Pancreas (tissue), 10 donors: ENCODE data around the gene RAB15. TPM values are rescaled to one million over a fixed set of nuclear protein-coding genes. Genes with fewer than 3 reads are reported as not detected.

Source experiments
- ATAC-seq, 4 donors: fragments of 200-7000 bp; cut with Tn5 transposase; one replicate each; pipeline versions ENCODE4 v1.8.0 to v1.9.1; 2020; ENCODE audit warnings: mild to moderate bottlenecking in 4 of 4, moderate library complexity in 4 of 4
- DNase-seq, 6 donors: peaks; one replicate each; pipeline ENCODE4 v3.0.0-alpha.2; 2020
- FAIRE-seq: peaks from 2 replicates; lab custom pipeline; 2012; peaks lifted over from hg19 to GRCh38; lab: Jason Lieb, UNC
- H3K27ac ChIP-seq, 4 donors: fragments of 200-600 bp; sonication (generic); 1 replicate in 3 of 4; 2 replicates in 1 of 4; pipeline versions ENCODE4 v1.5.0 to v1.8.0; 2020
- H3K27me3 ChIP-seq, 4 donors: fragments of 200-600 bp; one replicate each; pipeline ENCODE4 v1.8.0; 2021
- H3K36me3 ChIP-seq, 3 donors: fragments of 200-600 bp; sonication (generic) in 1 of 3; one replicate each; pipeline versions ENCODE4 v1.5.0 to v1.8.0; 2020 to 2021
- H3K4me1 ChIP-seq, 3 donors: fragments of 200-600 bp; one replicate each; pipeline ENCODE4 v1.8.0; 2021
- H3K4me3 ChIP-seq, 4 donors: fragments of 200-600 bp; sonication (generic) in 2 of 4; one replicate each; pipeline versions ENCODE4 v1.5.0 to v1.8.0; 2020 to 2021
- H3K9me3 ChIP-seq, 4 donors: fragments of 200-600 bp; one replicate each; pipeline ENCODE4 v1.8.0; 2021
- CTCF ChIP-seq, 4 donors: fragments of 200-600 bp; sonication (generic) in 3 of 4; IDR thresholded peaks; one replicate each; pipeline versions ENCODE4 v1.5.0 to v1.8.0; 2021; ENCODE audit warnings: antibody characterized with exemption in 4 of 4
- WGBS, 2 donors: extraction: QIAGEN DNeasy Blood & Tissue Kit; methylation state at CpG; one replicate each; pipeline ENCODE4 v1.1.7; 2013; 5-methylcytosine and 5-hydroxymethylcytosine counted together
- intact Hi-C, 3 donors: fragments of 100-400 bp; cut with DNase I; formaldehyde crosslinking; loops; one replicate each; pipeline versions ENCODE4 v1.11.1 to v1.14.2; 2022
- polyA plus RNA-seq, 2 donors: library from polyadenylated mRNA; stranded (reverse); fragments of 200-250 nt; gene quantifications; one replicate each; pipeline ENCODE4 v1.2.3, GENCODE V29; 2013
- total RNA-seq, 6 donors: library from RNA; stranded (reverse); fragmentation: NEBNext Ultra II Directional in 4 of 6; extraction: Animal tissue kit (Norgen Biotek cat#: 25700) in 4 of 6; gene quantifications; one replicate each; pipeline versions ENCODE4 v1.2.1 to v1.2.4, GENCODE V29; 2021 to 2023
- donor health status: healthy with polysubstance abuse.
- donor health status: DM: no; HTN: no; CAD: no; lungs with moderate emphysema.
- donor health status: DM: no; HTN: no; CAD: no.
- donor health status: control.
- donor health status: control.
- donor health status: Bipolar disorder and iron deficiency.
- donor health status: DM: yes; HTN: yes; CAD: no.
- donor health status: DM: no; HTN: no; CAD: no.
- donor health status: DM: no; HTN: no; CAD: no.
- donor health status: DM: yes; HTN: yes; CAD: no.

Gene RAB15
- total and polyA plus RNA-seq, 8 donors: 4.6 to 18.8 (median 7.1) TPM

- WGBS, 2 donors: 83 to 84% methylated on average over 7 of the region's 7 CpGs
- ATAC-seq: no peak
- FAIRE-seq: no peak
- TF ChIP-seq CTCF (IDR thresholded peaks at IDR 0.05): no peak
- intact Hi-C loops: no loop called here
- H3K27ac ChIP-seq: no peak overlapping the region
- DNase-seq: no peak
- no peaks in the 10 kb centered on the region for H3K36me3 ChIP-seq
- no peaks in the 10 kb centered on the region for H3K9me3 ChIP-seq
- H3K27me3 ChIP-seq: no peaks in the 10 kb centered on the region
- no peaks in the 10 kb centered on the region for H3K4me1 ChIP-seq
- H3K4me3 ChIP-seq: no peak overlapping the region
Measured at GRCh38 chr14:64997108-64997794, 25.1 kb upstream of the RAB15 start.

- Histone ChIP-seq H3K4me3 (no peak overlapping the region), H3K27ac (no peak overlapping the region), H3K36me3 (no peaks in the 10 kb centered on the region), H3K9me3 (no peaks in the 10 kb centered on the region), H3K4me1 (no peaks in the 10 kb centered on the region), H3K27me3 (no peaks in the 10 kb centered on the region)
- no peak for TF ChIP-seq CTCF (IDR thresholded peaks at IDR 0.05)
- intact Hi-C loops: no loop called here
- no peak for DNase-seq
- ATAC-seq: no peak
- 97% methylated on average over 3 of the region's 3 CpGs for WGBS, 2 donors
- FAIRE-seq: no peak
Measured at GRCh38 chr14:64995291-64995690, 23.2 kb upstream of the RAB15 start.

- no peak for TF ChIP-seq CTCF (IDR thresholded peaks at IDR 0.05)
- no peak overlapping the region for H3K4me3 ChIP-seq
- no peak for DNase-seq
- no peaks in the 10 kb centered on the region for H3K36me3 ChIP-seq
- 91 to 92% methylated on average over 2 of the region's 2 CpGs for WGBS, 2 donors
- ATAC-seq: no peak
- no peaks in the 10 kb centered on the region for H3K9me3 ChIP-seq
- H3K27me3 ChIP-seq: no peaks in the 10 kb centered on the region
- FAIRE-seq: no peak
- H3K27ac ChIP-seq: no peak overlapping the region
- H3K4me1 ChIP-seq: no peaks in the 10 kb centered on the region
- intact Hi-C loops: no loop called here
Measured at GRCh38 chr14:64994540-64994939, 22.4 kb upstream of the RAB15 start.

- peaks cover 0 to 6% (median 2%) of the 10 kb centered on the region in 3 donors for H3K4me1 ChIP-seq
- intact Hi-C loops: no loop called here
- H3K27ac ChIP-seq: no peak overlapping the region
- H3K4me3 ChIP-seq: no peak overlapping the region
- H3K9me3 ChIP-seq: no peaks in the 10 kb centered on the region
- FAIRE-seq (no peak), DNase-seq (no peak), ATAC-seq (no peak)
- WGBS, 2 donors: 97 to 100% methylated on average over 3 of the region's 3 CpGs
- no peak for TF ChIP-seq CTCF (IDR thresholded peaks at IDR 0.05)
- no peaks in the 10 kb centered on the region for H3K36me3 ChIP-seq
- no peaks in the 10 kb centered on the region for H3K27me3 ChIP-seq
Measured at GRCh38 chr14:64993266-64993930, 21.3 kb upstream of the RAB15 start.

- Histone ChIP-seq H3K27me3 (no peaks in the 10 kb centered on the region), H3K27ac (no peak overlapping the region), H3K36me3 (no peaks in the 10 kb centered on the region), H3K4me3 (no peak overlapping the region), H3K4me1 (peaks cover 7 to 12% (median 10%) of the 10 kb centered on the region in 3 donors), H3K9me3 (no peaks in the 10 kb centered on the region)
- DNase-seq: no peak
- ATAC-seq: no peak
- no peak for TF ChIP-seq CTCF (IDR thresholded peaks at IDR 0.05)
- no peak for FAIRE-seq
- WGBS, 2 donors: 84 to 87% methylated on average over 5 of the region's 5 CpGs
- intact Hi-C loops: no loop called here
Measured at GRCh38 chr14:64992328-64992885, 20.3 kb upstream of the RAB15 start.
